Stimulated activated naive CD4-positive, alpha-beta T cell (primary cell): Measurements from ENCODE around the gene EXOC2.
"Not testable (repeated sequence)": the region's sequence is repeated elsewhere in the genome, so short reads cannot be mapped to it uniquely, and the experiment has no call there.

ENCODE experiments used
- DNase-seq, 6 experiments: peaks; one replicate each; lab custom pipeline; 2025; lab: John Stamatoyannopoulos, UW

Gene EXOC2

GRCh38 chr6:709471-710056 is 16.6 kb upstream of the EXOC2 start:
- no peak for DNase-seq

GRCh38 chr6:708237-708598 is 15.3 kb upstream of the EXOC2 start:
- no peak for DNase-seq

GRCh38 chr6:707576-708236 is 14.8 kb upstream of the EXOC2 start:
- no peak for DNase-seq

GRCh38 chr6:706819-707381 is 14.0 kb upstream of the EXOC2 start:
- DNase-seq = no peak

- DNase-seq = no peak
Observed at GRCh38 chr6:706146-706545, 13.2 kb upstream of the EXOC2 start.

GRCh38 chr6:705047-705446 is 12.1 kb upstream of the EXOC2 start:
- no peak for DNase-seq

- no peak for DNase-seq
Observed at GRCh38 chr6:704046-704445, 11.1 kb upstream of the EXOC2 start.

- no peak for DNase-seq
Observed at GRCh38 chr6:703552-703951, 10.6 kb upstream of the EXOC2 start.

- no peak for DNase-seq
Observed at GRCh38 chr6:701700-702479, 9.0 kb upstream of the EXOC2 start.

GRCh38 chr6:701215-701614 is 8.3 kb upstream of the EXOC2 start:
- DNase-seq = no peak

- no peak for DNase-seq
Observed at GRCh38 chr6:700490-700889, 7.6 kb upstream of the EXOC2 start.

GRCh38 chr6:699319-699718 is 6.4 kb upstream of the EXOC2 start:
- DNase-seq = no peak

GRCh38 chr6:694431-695126 is 1.6 kb upstream of the EXOC2 start:
- not testable (repeated sequence) for DNase-seq

GRCh38 chr6:693723-694009 is 727 bp upstream of the EXOC2 start:
- DNase-seq = no peak

- DNase-seq = peak; percentile 60 to 77 (median 72)
Observed at GRCh38 chr6:692356-692851, 535 bp downstream of the EXOC2 start.

- no peak for DNase-seq
Observed at GRCh38 chr6:689223-689622, 3.7 kb downstream of the EXOC2 start.

GRCh38 chr6:686497-686896 is 6.4 kb downstream of the EXOC2 start:
- no peak for DNase-seq

GRCh38 chr6:684831-685636 is 7.9 kb downstream of the EXOC2 start:
- no peak for DNase-seq

GRCh38 chr6:683742-684440 is 9.0 kb downstream of the EXOC2 start:
- DNase-seq = no peak

GRCh38 chr6:680666-681340 is 12.1 kb downstream of the EXOC2 start:
- DNase-seq = no peak
